GM18907 (cell line): ENCODE measurements around the gene KATNB1.

Experiments used
- ATAC-seq: cut with Tn5 transposase; IDR thresholded peaks from one replicate; pipeline ENCODE4 v1.9.1; 2021; ENCODE audit warnings: mild to moderate bottlenecking, moderate library complexity; ENCODE audit not compliant: unreplicated experiment

Gene KATNB1

DNA sequence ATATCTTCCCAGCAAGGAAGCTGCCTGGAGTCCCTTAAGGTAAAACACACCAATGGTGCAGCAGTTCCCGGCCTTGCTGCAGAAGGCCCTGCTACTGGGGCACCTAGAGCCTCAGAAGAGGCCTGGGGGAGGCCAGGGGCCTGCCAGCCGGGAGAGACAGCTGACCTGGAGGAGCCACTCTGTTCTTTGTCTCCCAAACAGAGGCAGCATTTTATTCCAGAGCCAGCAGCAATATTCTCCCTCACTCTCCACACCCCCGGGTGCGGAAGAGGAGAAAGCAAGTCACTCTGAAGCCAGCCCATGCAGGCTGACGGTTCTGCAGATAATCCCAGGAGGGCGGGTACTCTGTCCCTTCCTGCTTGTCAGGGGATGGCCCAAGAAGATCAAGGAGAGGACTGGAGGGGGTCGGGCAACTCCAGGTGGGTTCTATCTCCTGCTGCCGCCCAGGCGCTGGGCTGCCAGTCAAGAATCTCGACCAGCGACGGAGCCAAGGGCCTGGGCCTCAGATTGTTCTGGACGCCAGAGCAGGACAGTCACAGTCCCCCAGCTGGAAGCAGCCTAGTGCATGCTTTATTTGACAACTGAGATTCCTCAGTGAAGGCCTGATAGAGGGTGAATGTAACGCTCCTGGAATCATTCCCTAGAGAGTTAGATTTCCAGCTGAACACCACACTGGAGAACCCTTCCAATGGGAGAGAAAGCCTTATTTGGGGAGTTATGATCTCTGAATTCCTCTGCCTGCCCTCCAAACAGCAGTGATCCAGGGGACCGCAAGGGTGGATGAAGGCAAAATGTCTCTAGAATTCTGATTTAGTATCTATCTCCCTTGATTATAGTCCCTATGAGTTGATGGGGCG lies 67.8 kb downstream of the KATNB1 start:
- no peak for ATAC-seq

DNA sequence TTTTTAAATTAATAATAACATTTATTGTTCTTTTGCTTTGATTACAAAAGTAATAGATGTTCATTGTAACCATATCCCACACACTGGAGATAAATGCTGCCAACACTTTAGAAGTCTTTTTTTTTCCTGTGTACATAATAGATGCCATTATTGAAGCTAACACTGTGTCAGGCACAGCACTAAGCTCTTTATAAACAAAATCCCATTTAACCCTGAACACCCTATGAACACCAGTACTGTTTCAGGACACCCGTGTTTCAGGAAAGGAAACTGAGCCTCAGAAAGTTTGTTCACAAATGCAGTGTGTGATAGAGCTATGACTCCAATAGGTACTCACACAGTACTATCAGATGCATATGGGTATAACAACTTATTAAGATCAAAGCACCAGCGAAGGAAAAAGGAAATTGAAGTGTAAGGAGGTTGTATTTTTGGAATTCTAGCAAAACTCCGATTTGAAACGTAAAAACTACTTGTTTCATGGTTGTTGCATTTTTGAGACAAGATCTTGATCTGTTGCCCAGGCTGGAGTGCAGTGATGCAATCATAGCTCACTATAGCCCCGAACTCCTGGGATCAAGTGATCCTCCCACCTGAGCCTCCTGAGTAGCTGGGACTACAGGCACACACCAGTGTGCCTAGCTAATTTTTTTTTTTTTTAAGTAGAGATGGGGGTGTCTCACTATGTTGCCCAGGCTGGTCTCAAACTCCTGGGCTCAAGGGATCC lies 68.7 kb downstream of the KATNB1 start:
- no peak for ATAC-seq

DNA sequence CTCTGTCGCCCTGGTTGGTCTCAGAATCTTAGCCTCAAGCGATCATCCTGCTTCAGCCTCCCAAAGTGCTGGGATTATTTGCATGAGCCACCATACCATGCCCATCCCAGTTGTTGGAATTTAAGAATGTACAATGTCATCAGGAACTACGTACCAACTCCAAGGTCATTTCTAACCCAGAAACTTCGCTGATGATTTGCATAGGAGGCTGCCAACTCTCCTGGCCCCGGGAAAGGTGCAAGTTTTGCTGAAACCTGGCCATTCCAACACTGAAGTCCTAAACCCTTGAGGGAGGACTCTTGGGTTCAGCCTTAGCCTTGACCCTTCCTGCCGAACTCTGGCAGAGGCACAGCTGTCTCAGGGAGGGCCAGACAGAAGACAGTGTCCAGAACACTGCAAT lies 69.6 kb downstream of the KATNB1 start:
- no peak for ATAC-seq
